Epidermal melanocyte (primary cell): ENCODE measurements around the gene ACO2.

Experiments used
- DNase-seq: peaks from one replicate; pipeline ENCODE4 v3.0.0; 2011; ENCODE audit warnings: low spot score; ENCODE audit not compliant: insufficient read length

ACO2 gene

DNA sequence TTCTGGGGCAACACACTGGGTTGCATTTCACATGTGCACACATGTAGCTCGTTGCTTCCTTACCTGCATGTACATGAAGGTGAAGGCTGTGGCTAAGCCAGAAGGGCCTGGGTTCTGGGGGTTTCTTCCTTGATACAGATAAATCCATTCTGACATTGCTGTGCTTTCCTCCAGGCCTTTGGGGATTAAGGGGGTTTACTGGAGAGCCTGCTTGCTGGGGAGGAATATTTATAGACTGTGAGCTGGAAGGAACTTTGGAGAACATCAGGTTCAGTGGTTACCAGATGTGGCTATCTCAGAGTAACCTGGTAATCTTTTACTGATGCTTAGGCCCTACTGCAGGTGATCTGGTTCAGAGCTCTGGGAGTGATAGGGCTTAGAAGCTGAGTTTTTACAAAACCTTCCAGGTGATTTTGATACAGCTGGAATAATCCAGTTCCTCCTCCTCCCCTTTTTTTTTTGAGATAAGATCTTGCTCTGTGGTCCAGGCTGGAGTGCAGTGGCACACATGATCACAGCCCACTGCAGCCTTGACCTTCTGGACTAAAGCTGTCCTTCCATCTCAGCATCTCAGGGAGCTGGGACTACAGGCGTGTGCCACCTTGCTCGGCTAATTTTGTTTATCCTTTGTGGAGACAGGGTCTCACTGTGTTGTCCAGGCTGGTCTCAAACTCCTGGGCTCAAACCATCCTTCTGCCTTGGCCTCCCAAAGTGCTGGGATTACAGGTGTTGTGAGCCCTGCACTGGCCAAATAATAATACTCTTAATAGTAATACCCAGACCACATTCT, 19.9 kb downstream of the ACO2 start:
- no peak for DNase-seq

DNA sequence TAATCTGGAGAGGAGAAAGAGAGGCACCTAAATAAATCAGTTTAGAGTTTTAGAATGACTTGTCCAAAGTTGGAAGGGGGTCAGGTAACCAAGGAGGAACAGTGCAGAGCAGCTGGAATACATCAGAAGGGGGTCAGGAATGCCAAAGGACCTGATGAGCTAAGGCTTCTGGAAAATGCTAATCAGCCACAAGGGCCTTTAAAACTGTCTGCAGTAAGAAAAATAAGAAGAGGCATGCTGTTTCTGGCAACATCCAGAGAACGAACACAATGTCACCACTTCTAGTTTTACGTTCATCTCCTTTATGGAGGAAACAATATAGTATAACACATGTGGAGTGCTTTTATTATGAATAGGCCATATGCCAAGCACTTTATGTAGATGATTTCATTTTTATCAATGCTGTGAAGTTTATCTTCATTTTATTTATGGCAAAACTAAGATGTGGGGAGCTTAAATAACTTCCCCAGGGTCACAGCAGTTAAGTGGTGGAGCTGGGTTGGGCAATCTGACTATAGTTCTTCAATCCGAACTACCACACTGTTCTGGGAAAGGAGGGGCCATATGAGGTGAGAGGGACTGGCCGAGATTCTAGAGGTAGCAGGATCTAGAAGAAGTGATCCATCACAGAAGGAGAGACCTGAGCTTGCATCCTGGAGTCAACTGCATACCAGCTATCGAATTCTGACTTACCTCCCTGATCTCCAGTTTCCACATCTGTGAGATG, 22.6 kb downstream of the ACO2 start:
- DNase-seq: no peak

DNA sequence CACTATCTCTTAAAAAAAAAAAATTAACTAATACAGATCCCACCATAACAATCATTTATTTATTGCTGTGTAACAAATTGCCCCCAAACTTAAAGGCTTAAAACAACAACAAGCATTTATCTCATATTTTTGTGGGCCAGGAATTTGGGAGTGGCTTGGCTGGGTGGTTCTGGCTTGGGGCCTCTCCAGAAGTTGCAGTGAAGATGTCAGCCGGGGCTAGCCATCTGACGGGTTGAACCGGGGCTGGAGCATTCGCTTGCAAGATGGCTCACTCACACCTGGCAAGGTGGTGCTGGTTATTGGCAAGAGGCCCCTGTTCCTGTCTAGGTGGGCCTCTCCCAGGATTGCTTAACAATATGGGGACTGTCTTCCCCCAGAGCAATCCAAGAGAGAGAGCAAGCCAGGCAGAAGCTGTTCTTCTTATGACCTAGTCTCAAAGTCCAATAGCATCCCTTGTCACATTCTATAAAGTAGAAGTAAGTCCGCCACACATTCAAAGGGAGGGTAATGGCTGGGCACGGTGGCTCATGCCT, 29.5 kb downstream of the ACO2 start:
- DNase-seq: no peak

DNA sequence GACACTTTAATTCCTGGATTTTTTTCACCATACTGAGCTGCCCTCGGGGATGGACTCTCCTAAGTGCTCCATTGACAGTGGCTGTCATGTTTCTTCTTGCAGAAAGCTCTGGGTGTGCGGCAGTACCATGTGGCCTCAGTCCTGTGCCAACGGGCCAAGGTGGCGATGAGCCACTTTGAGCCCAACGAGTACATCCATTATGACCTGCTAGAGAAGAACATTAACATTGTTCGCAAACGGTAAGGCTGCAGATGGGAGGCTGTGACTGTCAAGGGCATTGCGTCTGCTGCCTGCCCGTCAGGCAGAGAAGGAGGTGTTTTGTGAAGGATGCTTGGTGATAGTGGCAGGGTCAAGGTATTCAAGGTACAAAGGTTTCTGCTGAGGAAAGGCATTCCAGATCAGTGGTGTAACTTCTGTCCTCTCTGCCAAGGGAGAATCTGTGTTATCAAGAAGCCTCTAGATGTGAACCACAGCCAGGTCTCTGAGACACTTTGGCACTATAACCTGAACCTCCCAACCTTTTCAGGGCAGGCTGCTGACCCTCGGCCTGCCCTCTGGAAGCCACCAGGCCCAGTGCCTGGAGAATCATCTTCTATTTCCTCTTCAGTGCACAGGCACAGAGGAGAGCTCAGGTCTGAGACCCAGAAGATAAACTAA, 30.8 kb downstream of the ACO2 start:
- DNase-seq: no peak

DNA sequence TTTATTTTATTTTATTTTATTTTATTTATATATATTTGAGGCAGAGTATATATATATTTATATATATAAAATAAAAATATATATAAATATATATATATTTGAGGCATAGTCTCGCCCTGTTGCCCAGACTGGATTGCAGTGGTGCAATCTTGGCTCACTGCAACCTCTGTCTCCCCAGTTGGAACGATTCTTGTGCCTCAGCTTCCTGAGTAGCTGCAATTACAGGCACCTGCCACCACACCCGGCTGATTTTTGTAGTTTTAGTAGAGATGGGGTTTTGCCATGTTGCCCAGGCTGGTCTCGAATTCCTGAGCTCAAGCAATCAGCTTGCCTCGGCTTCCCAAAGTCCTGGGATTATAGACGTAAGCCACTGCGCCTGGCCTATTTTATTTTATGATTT, 31.4 kb downstream of the ACO2 start:
- no peak for DNase-seq

DNA sequence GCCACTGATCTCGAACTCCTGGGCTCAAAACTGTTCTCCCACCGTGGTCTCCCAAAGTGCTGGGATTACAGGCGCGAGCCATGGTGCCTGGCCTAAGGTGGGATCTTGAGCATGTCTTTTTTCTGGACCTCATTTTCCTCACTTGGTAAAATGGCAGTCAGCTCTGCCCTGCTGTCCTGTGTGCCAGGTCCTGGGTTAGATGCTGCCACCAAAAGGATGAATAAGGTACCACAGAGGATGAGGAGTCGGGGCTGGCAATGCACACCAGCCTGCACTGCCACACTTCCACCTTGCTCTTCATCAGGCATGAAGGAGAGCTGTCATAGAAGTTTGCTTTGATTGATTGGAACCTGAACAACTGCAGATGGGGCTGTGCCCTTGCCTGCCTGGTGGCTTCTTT, 32.3 kb downstream of the ACO2 start:
- no peak for DNase-seq

DNA sequence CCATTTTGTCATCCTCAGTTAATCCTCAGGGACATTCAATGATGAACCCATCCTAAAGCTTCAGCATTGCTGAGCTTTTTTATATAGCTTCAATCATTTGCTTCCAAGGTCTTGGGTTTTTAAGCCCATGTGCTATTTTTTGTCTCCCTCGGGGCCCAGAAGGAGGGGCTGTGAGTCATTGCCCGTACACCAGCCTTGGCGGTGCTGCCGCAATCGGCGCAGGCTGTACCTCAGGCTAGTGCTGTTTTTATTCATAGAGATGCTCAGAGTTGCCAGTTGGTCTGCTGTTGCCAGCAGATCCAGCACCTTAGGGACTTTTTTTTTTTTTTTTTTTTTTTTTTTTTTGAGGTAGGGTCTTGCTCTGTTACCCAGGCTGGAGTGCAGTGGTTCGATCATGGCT, 35.5 kb downstream of the ACO2 start:
- no peak for DNase-seq

DNA sequence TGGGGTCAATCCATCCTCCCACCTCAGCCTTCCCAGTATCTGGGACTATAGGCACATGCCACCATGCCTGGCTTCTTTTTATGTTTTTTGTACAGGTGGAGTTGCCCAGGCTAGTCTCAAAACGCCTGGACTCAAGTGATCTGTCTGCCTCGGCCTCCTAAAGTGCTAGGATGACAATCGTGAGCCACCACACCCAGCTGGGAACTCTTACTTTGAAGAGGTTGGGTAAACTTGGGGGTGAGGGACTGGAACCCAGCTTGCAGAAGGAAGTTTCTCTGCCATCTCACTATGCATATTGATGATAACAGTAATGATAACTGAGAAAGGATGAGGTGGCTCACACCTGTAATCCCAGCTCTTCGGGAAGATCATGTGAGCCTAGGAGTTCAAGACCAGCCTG, 35.9 kb downstream of the ACO2 start:
- DNase-seq: no peak

DNA sequence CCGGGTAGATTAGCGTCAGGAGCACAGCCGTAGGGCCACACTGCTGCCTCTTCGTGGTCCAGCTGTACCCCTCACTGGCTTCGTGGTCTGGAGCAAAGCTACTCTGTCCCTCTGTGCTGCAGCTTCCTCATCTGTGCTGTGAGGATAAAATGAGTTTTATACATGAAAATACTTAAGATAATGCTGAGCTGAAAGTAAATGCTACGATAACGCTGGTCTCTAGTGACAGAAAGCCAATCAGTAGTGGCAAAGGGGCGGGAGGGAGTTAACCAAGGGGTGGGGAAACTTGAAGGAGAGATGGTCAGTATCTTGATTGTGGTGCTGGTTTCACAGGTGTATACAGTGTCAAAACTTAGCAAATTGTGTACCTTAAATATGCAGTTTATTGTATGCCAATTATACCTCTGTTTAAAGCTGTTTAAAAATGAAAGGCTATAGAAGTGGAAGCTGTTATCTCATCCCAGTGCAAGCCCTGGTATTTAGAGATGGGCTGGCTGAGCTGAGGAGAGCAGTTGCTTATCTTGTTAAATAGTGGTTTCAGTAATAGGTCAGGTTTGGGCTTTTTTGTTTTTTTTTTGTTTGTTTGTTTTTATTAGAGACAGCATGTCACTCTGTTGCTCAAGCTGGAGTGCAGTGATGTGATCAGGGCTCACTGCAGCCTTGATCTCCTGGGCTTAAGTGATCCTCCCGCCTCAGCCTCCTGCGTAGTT, 36.7 kb downstream of the ACO2 start:
- no peak for DNase-seq

DNA sequence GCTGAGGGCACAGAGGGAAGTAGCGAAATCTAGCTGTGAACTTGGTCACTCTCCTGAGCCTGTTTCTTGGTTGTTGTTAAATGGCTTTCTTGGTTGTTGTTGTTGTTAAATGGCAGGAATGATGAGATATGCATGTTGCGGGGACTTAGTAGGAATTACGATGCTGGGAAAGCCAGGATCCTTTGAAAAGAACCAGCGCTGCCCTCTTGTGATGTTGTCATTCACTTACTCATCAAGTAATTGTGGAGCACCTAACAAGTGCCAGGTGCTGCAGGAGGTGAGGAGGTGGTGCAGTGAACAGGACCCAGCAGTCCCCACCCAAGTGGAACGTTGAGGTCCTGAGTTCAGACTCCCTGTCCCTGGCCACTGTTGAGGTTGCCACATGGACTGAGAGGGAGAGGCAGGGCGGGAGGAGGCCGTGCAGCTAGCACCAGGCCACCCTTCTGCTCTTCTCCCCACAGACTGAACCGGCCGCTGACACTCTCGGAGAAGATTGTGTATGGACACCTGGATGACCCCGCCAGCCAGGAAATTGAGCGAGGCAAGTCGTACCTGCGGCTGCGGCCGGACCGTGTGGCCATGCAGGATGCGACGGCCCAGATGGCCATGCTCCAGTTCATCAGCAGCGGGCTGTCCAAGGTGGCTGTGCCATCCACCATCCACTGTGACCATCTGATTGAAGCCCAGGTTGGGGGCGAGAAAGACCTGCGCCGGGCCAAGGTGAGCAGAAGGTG, 38.6 kb downstream of the ACO2 start:
- no peak for DNase-seq

DNA sequence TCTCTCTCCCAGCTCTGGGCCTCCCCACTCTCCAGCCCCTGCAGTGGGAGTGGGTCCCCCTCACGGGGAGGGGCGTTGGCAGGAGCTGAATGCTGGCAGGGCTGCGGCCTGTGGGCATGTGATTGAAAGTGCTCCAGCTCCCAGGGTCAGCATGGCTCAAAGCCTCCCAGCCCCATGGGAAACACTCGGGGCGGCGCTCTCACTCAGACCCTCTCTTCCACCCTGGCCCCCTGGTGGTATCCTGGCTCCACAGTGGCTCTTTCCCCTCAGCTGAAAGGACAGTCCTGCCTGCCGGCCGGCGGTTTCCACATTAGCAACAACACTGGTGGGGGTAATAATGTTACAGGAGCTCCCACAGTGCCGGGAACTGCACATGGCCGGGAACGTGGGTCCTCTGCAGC, 39.9 kb downstream of the ACO2 start:
- no peak for DNase-seq

DNA sequence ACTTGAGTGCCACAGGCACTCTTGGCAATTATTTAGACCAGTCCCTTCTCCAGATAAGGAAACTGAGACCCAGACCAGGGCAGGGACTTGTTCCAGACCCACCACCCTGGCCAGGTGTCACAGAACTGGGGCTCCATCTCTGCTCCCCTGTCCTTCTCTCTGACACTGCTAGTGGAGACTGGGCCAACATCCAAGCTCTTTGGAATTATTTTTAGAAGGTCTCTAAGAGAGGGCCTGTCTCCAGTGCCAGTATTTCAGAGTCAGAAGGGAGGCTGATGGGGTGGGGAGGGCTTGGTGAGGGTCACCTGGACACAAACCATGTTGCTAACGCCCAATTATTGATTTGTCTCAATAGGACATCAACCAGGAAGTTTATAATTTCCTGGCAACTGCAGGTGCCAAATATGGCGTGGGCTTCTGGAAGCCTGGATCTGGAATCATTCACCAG, 42.6 kb downstream of the ACO2 start:
- no peak for DNase-seq

DNA sequence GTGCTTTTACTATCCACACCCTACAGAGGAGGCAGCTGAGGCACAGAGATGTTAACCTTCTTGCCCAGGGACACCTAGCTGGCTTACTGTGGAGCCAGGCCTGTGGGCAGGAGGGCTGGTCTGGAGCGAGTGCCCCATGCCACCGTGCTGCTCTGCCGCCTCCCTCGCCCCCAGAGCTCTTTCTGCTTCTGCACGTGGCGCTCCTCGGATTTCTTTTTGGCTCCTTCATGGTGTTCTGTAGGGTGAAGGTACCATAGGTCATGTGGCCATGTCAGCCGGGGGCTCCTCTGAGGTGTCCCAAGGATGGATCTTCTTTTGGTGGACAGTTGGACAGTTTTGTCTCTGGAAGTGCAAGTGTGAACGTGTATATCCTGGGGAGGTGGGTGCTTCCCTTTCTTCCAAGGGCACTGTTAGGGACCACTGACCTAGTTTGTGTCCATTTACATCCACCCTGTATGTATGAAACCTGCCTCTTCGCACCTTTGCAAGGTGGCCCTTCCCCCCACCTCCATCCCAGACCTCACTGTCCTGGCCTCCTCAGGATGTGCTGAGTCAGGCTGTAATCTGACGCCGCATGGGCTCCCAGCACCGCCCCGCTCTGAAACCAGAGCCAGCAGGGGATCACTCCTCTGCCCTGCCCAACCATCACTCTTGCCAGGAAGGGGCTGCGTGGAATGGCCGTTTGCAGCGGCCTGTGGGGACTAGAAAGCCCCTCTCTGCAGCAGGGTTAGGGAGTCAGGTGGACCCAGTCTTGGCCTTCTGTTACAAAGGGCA, 43.7 kb downstream of the ACO2 start:
- peak; percentile 39 for DNase-seq

DNA sequence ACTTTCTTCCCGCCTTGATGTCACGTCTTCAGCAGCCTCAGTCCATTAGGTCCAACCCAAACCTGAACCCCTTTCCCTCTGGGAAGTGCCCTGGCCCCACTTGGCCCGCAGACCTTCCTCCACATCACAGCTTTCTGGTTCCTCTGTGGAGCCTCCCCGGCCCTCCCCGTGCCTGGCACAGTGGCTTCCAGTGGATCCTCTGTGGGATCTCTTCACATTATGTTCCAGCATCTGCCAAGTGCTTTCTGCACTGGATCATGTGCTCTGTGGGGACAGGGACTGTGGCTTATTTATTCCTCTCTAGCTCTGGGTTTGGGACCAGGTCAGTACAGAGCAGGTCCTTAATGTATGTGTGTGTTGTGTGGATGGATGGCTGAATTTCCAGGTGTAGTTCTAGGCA, 44.5 kb downstream of the ACO2 start:
- no peak for DNase-seq

DNA sequence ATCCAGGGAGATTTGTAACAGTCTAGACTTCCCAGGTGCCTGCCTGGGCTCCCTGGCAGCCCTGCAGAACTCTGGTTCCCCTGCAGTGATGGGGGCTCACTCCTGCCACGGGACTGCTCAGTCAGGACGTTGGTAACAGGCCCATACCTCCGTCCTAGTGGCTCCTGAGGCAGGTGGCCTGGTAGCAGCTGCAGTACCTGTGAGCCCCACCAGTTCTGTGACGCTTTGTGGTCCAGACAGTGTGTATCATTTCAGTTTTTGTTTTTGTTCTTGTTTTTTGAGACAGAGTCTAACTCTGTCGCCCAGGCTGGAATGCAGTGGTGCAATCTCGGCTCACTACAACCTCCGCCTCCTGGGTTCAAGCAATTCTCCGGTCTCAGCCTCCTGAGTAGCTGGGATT, 47.5 kb downstream of the ACO2 start:
- DNase-seq: no peak

DNA sequence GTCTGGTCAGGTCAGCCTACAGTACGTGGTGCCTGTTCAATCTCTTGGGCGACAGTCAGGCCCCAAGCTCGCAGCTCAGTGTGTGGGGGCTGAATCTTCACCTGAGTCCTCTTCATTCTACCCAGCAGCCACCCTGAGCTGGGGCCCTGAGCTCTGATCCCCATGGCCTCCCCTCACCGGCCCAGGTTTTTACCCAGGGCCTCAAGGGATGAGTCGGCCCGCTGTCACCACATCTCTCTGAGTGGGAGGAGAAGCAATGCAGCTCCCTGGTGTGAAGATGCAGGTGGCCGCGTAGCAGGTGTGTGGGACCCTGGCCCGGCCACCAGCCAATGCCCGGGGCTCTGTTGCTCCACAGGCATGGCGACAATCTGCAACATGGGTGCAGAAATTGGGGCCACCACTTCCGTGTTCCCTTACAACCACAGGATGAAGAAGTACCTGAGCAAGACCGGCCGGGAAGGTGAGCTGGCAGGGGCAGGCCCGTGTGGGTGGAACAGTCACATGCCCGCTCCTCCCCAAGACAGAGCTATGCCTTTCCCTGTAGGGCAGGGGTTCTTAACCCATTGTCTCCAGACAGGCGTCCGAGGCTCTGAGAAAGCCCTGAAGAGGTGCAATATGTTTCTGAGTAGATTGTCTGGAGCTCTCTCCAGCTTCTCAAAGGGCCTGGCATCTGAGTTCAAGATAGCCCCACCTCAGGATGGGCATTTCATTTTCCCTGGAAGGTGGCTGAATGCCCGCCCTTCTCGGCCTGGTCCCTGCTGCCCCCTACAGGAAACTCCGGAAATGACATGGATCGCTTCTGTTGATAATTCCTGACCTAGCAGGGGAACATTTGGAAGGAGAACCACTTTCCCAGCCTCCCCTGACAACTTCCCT, 48.5 kb downstream of the ACO2 start:
- peak; percentile 59 for DNase-seq

DNA sequence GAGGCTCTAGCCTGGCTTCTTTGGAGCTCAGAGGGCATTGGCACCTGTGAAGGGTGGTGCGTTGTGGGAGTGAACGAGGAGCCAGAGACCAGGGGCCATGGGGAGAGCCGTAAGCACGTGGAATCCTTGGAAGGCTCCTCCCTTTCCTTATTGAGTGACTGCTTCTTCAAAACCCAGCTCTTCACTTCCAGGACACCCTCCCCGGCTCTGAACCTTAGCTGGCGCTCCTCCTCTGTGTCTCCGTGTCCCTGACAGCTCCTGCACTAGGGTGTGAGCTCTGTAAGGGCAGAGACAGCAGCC, 49.1 kb downstream of the ACO2 start:
- no peak for DNase-seq

DNA sequence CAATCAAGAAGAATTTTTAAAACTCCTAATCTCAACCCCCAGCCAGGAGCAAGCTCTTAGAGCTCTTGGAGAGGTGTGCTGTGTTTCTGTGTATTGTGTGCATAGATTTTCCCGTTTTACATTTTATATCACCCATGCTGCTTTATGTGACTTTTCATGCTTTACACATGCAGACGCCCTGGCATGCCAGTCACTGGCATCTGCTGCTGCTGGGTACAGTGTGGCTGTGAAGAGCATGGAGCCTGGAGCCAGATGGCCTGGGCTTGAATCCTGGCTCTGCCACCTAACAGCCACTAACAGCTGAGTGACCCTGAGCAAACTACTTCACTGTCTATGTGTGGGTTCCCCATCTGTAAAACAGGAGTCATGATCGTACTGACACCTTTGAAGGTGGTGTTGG, 52.2 kb downstream of the ACO2 start:
- DNase-seq: no peak

DNA sequence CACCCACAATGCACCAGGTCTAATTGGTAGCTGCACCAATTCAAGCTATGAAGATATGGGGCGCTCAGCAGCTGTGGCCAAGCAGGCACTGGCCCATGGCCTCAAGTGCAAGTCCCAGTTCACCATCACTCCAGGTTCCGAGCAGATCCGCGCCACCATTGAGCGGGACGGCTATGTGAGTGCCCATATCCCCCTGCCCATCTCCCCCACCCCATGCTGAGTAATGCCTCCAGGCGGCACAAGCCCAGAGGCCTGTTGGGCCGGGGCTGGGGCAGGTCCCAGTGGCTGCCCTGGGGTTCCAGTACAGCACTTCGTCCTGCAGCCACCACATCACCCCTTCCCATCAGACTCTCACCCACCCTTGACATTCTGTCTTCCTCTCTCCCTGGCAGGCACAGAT, 53.9 kb downstream of the ACO2 start:
- DNase-seq: no peak
